ENCODE results near the gene DLGAP1. TPM values are rescaled to one million over a fixed set of nuclear protein-coding genes. Genes with fewer than 3 reads are reported as not detected.
"Not testable (repeated sequence)": the region's sequence is repeated elsewhere in the genome, so short reads cannot be mapped to it uniquely, and the experiment has no call there.

DLGAP1 gene
- polyA plus RNA-seq, 1 donor = 1.5 TPM

GRCh38 chr18:3715231-3716080 lies 739.7 kb downstream of the DLGAP1 start:
- DNase-seq = no peak

- no peak for DNase-seq
Observed at GRCh38 chr18:3713708-3714107, 741.4 kb downstream of the DLGAP1 start.

GRCh38 chr18:3713166-3713565 lies 741.9 kb downstream of the DLGAP1 start:
- DNase-seq = no peak

- DNase-seq = no peak
Observed at GRCh38 chr18:3712491-3712890, 742.6 kb downstream of the DLGAP1 start.

- DNase-seq = no peak
Observed at GRCh38 chr18:3710712-3711301, 744.3 kb downstream of the DLGAP1 start.

GRCh38 chr18:3709205-3709604 lies 745.9 kb downstream of the DLGAP1 start:
- no peak for DNase-seq

GRCh38 chr18:3706279-3707097 lies 748.6 kb downstream of the DLGAP1 start:
- DNase-seq = no peak

DNA sequence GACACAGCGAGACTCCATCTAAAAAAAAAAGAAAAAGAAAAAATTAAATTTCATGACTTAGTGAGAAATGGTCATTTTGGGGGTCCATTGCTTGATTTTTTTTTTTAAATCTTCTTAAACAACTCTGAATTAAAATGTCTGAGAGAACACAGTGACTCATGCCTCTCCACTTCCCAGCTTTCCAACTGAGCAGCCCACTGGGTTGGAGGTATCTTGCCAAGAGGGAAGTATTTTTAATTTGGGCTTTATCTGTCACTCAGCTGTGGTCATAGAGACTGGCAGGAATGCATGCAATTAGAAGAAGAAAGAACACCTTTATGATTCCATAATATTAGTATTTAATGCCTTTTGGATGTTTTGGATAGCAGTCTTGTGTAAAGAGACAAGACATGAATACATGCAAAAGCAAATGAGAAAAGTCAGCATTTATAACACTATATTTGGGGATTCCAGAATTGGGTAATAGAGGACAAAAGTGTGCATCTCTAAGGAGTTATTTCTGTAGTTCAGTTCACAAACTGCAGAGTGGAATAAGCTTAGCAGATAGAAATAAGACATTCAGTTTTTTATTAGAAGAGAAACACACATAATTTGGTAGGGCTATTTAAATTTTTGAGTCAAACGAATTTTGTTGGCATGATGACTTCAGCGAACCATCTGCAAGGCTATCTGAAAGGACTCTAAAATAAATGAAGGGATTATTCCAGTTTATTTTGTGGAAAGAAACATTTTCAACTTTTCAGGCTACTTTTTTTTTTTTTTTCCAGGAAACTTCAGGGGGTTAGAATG lies 750.4 kb downstream of the DLGAP1 start:
- no peak for DNase-seq

DNA sequence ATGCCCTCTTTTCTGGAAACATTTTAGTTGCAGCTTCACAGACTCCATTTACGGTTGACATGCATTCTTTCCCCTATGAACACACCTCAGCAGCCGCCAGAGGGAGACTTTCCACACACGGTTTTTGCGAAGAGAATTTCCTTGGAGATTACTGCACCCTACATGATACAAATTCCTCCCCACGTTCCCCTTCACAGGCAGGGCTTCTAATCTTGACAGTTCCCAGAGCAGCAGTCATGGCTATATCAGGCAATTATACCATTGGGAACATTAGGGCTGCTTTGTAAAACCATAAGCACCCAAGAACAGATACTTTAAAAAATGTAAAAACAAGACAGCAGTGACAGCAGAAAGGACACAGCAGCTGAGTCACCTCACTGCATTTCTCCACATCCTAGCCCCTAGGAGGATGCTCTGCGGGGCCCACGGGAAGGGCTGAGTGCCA lies 751.4 kb downstream of the DLGAP1 start:
- peak; percentile 30 for DNase-seq

DNA sequence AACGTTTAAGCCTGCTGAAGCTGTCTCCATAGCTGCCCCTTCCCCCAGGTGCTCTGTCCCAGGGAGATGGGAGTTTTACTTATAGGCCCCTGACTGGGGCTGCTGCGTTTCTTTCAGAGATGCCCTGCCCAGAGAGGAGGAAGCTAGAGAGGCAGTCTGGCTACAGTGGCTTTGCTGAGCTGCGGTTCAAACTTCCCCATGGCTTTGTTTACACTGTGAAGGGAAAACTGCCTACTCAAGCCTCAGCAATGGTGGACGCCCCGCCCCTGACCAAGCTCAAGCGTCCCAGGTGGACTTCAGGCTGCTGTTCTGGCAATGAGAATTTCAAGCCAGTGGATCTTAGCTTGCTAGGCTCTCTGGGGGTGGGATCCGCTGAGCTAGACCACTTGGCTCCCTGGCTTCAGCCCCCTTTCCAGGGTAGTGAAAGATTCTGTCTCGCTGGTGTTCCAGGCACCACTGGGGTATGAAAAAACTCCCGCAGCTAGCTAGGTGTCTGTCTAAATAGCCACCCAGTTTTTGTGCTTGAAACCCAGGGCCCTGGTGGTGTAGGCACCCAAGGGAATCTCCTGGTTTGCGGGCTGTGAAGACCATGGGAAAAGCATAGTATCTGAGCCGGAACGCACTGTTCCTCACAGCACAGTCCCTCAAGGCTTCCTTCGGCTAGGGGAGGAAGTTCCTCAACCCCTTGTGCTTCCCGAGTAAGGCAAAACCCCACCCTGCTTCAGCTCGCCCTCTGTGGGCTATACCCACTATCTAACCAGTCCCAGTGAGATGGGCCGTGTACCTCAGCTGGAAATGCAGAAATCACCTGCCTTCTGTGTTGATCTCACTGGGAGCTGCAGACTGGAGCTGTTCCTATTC lies 755.2 kb downstream of the DLGAP1 start:
- not testable (repeated sequence) for DNase-seq

DNA sequence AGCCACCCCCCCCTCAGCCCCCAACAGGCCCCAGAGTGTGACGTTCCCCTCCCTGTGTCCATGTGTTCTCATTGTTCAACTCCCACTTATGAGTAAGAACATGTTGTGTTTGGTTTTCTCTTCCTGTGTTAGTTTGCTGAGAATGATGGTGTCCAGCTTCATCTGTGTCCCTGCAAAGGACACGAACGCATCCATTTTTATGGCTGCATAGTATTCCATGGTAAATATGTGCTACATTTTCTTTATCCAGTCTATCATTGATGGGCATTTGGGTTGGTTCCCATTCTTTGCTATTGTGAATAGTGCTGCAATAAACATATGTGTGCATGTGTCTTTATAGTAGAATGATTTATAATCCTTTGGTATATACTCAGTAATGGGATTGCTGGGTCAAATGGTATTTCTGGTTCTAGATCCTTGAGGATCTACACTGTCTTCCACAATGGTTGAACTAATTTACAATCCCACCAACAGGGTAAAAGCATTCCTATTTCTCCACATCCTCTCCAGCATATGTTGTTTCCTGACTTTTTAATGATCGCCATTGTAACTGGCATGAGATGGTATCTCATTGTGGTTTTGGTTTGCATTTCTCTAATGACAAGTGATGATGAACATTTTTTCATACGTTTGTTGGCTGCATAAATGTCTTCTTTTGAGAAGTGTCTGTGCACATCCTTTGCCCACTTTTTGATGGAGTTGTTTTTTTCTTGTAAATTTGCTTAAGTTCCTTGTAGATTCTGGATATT lies 760.9 kb downstream of the DLGAP1 start:
- not testable (repeated sequence) for DNase-seq

- DNase-seq = no peak
Observed at GRCh38 chr18:3693410-3693809, 761.7 kb downstream of the DLGAP1 start.

GRCh38 chr18:3692691-3693090 lies 762.4 kb downstream of the DLGAP1 start:
- DNase-seq = no peak

DNA sequence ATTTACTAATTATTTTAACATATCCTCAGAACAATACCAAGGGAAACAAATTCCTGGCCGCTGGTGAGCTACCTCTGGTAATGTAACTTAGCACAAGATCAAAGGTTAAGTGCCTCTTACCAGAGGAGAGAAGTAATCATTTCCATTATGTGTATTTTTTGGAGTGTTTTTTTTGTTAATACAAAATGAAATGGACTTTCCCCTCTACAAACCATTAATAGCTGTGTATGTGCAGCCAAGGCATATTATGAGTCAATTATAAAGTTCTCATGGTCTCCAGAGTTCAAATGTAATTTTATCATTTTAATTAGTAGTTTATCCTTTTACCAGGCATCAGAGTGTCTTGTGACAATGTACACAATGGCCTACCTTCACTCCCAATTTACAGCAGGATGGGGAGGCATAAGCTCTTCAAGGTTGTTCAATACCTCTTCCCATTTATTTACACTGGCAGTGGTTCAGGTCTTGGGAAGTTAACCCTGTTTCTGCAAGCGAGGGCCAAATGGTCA lies 762.9 kb downstream of the DLGAP1 start:
- no peak for DNase-seq

- no peak for DNase-seq
Observed at GRCh38 chr18:3691705-3692104, 763.4 kb downstream of the DLGAP1 start.

DNA sequence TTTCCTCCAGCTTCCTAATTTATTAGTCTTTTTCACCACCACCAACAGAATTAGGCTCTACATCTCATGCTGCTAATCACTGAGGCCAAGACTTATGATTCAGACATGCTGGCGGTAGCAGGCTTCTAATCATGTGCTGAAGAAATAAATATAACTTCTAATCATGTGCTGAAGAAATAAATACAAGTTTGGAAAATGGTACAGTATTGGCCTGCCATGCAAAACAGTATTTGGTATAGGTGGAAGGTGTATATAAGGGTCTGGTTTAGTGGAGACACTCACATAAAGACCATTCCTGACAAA lies 764.4 kb downstream of the DLGAP1 start:
- no peak for DNase-seq

GRCh38 chr18:3689986-3690763 lies 764.9 kb downstream of the DLGAP1 start:
- DNase-seq = no peak

DNA sequence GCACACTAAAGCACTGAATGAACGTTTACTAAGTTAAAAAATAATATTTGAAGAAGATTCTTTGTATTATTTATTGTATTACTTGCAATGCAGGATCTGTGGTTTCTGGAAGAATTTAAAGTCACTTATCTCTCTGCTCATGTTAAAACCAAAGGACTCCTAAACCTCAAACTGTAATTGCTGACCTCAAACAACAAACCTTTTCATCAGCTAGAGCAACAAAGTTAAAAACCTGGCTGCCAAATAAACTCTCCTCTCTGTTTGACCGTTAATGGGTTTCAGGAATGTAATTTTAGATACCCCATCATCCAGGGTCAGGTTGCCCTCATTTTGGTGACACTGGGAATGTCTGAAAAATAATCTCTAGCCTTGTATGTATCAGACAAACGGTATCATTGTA lies 766.0 kb downstream of the DLGAP1 start:
- no peak for DNase-seq

- no peak for DNase-seq
Observed at GRCh38 chr18:3688690-3689089, 766.4 kb downstream of the DLGAP1 start.

DNA sequence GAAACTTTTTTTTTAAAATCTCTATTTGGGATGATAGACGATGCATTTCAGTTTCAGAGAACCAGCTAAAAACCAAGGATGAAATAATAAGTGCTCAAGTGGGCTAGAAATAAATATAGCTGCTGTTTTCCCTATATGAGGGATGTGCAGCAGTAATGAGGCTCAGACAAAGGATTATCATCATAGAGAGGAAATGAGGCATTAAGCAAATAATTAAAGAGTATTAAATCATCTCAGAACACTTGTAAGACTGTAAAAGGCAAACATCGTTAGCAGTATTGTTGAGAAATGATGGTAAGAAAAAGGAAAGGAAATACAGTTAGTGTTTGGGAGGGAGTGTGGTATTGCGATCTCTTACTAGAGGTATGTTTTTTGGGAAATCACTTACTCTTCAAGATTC lies 771.6 kb downstream of the DLGAP1 start:
- DNase-seq = no peak
